A549 (cell line): Measurements from ENCODE around the gene FAAH. TPM values are rescaled to one million over a fixed set of nuclear protein-coding genes. Genes with fewer than 3 reads are reported as not detected.

Experiments
- polyA plus RNA-seq, 4 experiments: library from polyadenylated mRNA; depleted of rRNA in 3 of 4; stranded (reverse); fragments of >200 nt; fragmentation: RNase III in 1 of 4; extraction: RNeasy Plus Mini Kit Qiagen cat#74134 plus additional on column Dnase treatment in 1 of 4; gene quantifications; 2 replicates in 3 of 4; 3 replicates in 1 of 4; pipeline ENCODE4 v1.2.3, GENCODE V29; 2011 to 2017

FAAH gene
- polyA plus RNA-seq, 2 of the 4 experiments (the other 2 are of a cell fraction) = 1.2 to 1.3 TPM

Other genes with a start within 250 kb of the FAAH start
- 2.1 and 3.1 TPM in 2 replicates for gene TSPAN1, start 219.2 kb upstream of the FAAH start, polyA plus RNA-seq (2011; rRNA removed)
- gene TSPAN1, start 219.2 kb upstream of the FAAH start, polyA plus RNA-seq (2017; fragmentation: RNase III; extraction: RNeasy Plus Mini Kit Qiagen cat#74134 plus additional on column Dnase treatment) = 1.8 to 3.1 TPM (median 2.1 TPM) in 3 replicates
- gene P3R3URF, start 217.8 kb upstream of the FAAH start, polyA plus RNA-seq (2011; rRNA removed) = not detected in 2 replicates
- gene P3R3URF, start 217.8 kb upstream of the FAAH start, polyA plus RNA-seq (2017; fragmentation: RNase III; extraction: RNeasy Plus Mini Kit Qiagen cat#74134 plus additional on column Dnase treatment) = not detected in 3 replicates
- gene POMGNT1, start 195.9 kb upstream of the FAAH start, polyA plus RNA-seq (2011; rRNA removed) = 33.5 and 39.5 TPM in 2 replicates
- 32.4 to 33.4 TPM (median 33.1 TPM) in 3 replicates for gene POMGNT1, start 195.9 kb upstream of the FAAH start, polyA plus RNA-seq (2017; fragmentation: RNase III; extraction: RNeasy Plus Mini Kit Qiagen cat#74134 plus additional on column Dnase treatment)
- not detected in 2 replicates for gene LURAP1, start 191.0 kb upstream of the FAAH start, polyA plus RNA-seq (2011; rRNA removed)
- not detected in 3 replicates for gene LURAP1, start 191.0 kb upstream of the FAAH start, polyA plus RNA-seq (2017; fragmentation: RNase III; extraction: RNeasy Plus Mini Kit Qiagen cat#74134 plus additional on column Dnase treatment)
- gene RAD54L, start 146.6 kb upstream of the FAAH start, polyA plus RNA-seq (2011; rRNA removed) = 10.0 and 10.9 TPM in 2 replicates
- 12.7 to 14.0 TPM (median 14.0 TPM) in 3 replicates for gene RAD54L, start 146.6 kb upstream of the FAAH start, polyA plus RNA-seq (2017; fragmentation: RNase III; extraction: RNeasy Plus Mini Kit Qiagen cat#74134 plus additional on column Dnase treatment)
- gene LRRC41, start 90.7 kb upstream of the FAAH start, polyA plus RNA-seq (2011; rRNA removed) = 28.6 and 32.5 TPM in 2 replicates
- gene LRRC41, start 90.7 kb upstream of the FAAH start, polyA plus RNA-seq (2017; fragmentation: RNase III; extraction: RNeasy Plus Mini Kit Qiagen cat#74134 plus additional on column Dnase treatment) = 30.1 to 34.1 TPM (median 33.4 TPM) in 3 replicates
- gene UQCRH, start 90.6 kb upstream of the FAAH start, polyA plus RNA-seq (2011; rRNA removed) = 514 and 762 TPM in 2 replicates
- gene UQCRH, start 90.6 kb upstream of the FAAH start, polyA plus RNA-seq (2017; fragmentation: RNase III; extraction: RNeasy Plus Mini Kit Qiagen cat#74134 plus additional on column Dnase treatment) = 766 to 800 TPM (median 793 TPM) in 3 replicates
- 23.3 and 30.2 TPM in 2 replicates for gene NSUN4, start 53.5 kb upstream of the FAAH start, polyA plus RNA-seq (2011; rRNA removed)
- 11.7 to 13.2 TPM (median 12.0 TPM) in 3 replicates for gene NSUN4, start 53.5 kb upstream of the FAAH start, polyA plus RNA-seq (2017; fragmentation: RNase III; extraction: RNeasy Plus Mini Kit Qiagen cat#74134 plus additional on column Dnase treatment)
- gene DMBX1, start 95.5 kb downstream of the FAAH start, polyA plus RNA-seq (2011; rRNA removed) = 0.40 and 0.44 TPM in 2 replicates
- gene DMBX1, start 95.5 kb downstream of the FAAH start, polyA plus RNA-seq (2017; fragmentation: RNase III; extraction: RNeasy Plus Mini Kit Qiagen cat#74134 plus additional on column Dnase treatment) = 1.1 to 2.2 TPM (median 1.7 TPM) in 3 replicates
- not detected in 2 replicates for gene KNCN, start 157.3 kb downstream of the FAAH start, polyA plus RNA-seq (2011; rRNA removed)
- gene KNCN, start 157.3 kb downstream of the FAAH start, polyA plus RNA-seq (2017; fragmentation: RNase III; extraction: RNeasy Plus Mini Kit Qiagen cat#74134 plus additional on column Dnase treatment) = not detected in 3 replicates
- 24.2 and 28.4 TPM in 2 replicates for gene MKNK1, start 210.0 kb downstream of the FAAH start, polyA plus RNA-seq (2011; rRNA removed)
- 19.6 to 21.4 TPM (median 20.8 TPM) in 3 replicates for gene MKNK1, start 210.0 kb downstream of the FAAH start, polyA plus RNA-seq (2017; fragmentation: RNase III; extraction: RNeasy Plus Mini Kit Qiagen cat#74134 plus additional on column Dnase treatment)
- gene MOB3C, start 222.5 kb downstream of the FAAH start, polyA plus RNA-seq (2011; rRNA removed) = 2.6 and 3.8 TPM in 2 replicates
- 2.4 to 2.9 TPM (median 2.7 TPM) in 3 replicates for gene MOB3C, start 222.5 kb downstream of the FAAH start, polyA plus RNA-seq (2017; fragmentation: RNase III; extraction: RNeasy Plus Mini Kit Qiagen cat#74134 plus additional on column Dnase treatment)